Stimulated activated CD4-positive, alpha-beta T cell treated with anti-CD3 and anti-CD28 coated beads, Interleukin-2, amount 100 ng/mL, for 48 hours (primary cell): Measurements from ENCODE around the gene UMODL1.
A peak's percentile ranks its signal among the peaks of the same experiment; 100 is the strongest.

Source experiments
- DNase-seq, 2 donors: peaks; one replicate each; pipeline ENCODE4 v3.0.0-alpha.2; 2020

Gene UMODL1

DNA sequence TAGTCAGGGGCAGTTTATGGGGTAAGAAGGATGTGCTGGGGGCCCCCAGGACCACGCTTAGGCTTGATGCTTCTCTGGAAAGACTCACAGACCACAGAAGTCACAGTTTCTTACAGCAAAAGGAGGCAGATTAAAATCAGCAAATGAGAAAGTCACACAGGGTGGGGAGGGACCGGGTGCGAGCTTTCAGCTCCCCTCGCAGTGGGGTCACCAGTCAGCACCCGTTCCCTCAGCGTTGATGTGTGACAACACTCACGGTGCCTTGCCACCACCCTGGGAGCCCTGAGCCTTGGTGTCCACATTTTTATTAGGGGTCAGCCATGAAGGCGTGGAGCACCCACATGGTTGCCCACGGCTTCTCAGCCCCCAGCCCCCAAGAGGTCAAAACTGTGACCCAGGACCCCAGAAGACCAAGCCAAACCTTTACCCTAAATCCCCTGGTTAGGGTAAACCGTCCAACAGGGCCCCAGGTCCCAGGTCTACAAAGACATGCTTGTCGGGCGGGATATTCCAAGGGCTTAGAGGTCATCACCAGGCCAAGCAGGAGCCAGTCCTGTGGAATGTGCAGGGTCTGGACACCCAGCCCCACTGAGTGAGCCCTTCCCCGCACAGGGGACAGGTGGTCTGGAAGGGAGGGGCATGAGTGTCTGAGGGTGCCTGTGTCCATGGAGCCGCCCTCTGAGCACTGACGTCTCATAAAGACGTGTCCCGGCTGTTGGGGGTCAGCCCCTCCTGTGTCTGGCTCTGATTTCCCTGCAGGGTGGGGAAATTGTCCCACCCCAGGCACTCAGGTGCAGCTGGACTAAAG is 83.3 kb downstream of the UMODL1 start:
- no peak for DNase-seq

DNA sequence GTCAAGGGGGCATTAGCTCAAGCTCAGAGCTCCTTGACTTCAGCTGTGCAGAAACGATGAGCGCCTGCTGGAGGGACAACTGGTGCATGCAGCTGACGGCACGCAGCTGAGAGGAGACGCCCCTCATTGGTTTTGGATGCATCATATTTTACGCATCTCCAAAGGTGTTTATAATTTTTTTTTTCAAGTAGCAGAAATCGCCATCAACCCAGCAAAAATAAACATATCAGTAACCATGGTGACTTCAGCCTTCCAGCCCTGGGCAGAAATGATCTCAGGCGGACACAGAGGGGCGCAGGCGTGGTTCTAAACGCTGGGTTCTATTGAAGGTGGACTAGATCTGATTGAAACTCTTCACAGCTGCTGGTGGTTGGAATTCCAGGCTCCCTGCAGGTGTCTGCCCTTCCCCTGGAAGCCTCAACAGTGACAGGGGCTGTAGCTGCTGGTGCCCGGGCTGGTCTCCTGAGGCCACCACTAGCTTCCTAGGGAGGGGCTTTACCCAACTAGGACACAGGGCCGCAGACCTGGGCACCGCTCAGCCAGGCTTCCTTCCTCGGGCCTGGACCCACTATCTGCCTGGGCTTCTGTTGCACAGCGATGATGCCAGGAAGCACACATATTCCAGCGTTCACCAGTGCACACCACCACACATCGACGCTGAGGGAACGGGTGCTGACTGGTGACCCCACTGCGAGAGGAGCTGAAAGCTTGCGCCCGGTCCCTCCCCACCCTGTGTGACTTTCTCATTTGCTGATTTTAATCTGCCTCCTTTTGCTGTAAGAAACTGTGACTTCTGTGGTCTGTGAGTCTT is 84.1 kb downstream of the UMODL1 start:
- DNase-seq: no peak

DNA sequence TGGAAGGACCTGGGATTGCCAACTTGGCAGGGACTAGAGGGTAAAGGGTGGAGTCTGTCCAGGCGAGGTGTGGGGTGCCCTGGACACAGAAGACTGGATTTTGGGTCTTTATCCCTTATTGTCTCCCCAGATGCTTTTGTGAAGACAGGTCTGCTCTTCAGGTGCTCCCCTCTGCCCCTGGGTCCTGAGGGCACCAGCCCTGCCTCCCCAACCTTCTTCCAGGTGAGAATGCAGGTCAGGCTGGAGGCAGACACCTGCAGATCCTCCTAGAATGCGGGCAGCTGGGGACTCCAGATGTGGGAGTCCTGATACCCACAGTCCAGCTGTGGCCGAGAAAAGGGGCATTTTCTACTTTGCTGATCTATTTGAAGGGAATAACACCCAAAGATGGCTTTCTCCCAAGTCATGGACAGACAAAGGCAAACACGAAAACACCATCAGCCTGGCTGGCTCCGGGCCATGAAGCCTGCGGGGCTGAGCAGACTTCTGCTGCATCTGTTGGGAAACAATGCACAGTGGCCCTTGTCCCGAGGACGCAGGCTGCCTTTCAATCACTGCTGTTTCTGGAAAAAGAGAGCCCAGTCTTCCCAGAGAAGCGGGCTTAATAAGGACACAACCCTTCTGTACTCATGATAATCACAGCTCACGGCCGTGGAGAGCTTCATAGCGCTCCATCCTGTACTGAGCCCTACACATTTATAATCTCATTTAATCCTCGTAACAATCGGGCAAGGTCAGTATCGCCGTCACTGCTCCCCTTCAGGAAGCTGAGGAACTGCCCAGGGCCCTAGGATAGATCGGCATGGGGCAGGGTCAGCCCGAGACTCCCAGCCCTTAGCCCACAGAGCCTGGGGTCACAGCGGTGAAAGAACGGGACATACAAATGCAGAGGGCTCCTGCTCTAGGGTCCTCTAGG is 85.8 kb downstream of the UMODL1 start:
- no peak for DNase-seq

DNA sequence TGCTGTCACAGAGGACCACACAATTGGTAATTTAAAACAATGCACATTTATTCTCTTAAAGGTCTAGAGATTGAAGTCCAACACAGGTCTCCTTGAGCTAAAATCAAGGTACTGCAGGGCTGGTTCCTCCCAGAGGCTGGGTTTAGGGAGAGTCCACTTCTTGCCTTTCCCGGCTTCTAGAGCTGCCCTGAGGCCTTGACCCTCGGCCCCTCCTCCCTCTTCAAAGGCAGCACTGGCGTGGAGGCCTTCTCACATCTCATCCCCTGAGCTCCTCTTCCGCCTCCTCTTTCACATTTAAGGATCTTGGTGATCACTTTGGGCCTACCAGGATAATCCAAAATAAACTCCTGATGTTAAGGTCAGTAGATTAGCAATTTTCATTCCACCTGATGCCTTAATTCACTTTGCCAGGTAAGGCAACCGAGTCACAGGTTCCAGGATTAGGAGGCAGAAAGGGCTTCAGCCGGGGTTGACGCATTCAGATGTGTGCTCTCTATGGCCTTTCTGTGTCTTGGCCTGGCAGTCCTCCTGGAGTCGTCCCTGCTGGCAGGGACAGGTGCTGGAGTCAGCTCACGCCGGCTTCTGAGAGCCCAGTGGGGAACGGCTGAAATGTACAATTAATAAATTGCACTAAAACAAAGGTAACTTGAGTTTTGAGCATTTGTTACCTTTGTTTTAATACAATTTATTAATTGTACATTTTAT is 86.6 kb downstream of the UMODL1 start:
- DNase-seq: no peak

DNA sequence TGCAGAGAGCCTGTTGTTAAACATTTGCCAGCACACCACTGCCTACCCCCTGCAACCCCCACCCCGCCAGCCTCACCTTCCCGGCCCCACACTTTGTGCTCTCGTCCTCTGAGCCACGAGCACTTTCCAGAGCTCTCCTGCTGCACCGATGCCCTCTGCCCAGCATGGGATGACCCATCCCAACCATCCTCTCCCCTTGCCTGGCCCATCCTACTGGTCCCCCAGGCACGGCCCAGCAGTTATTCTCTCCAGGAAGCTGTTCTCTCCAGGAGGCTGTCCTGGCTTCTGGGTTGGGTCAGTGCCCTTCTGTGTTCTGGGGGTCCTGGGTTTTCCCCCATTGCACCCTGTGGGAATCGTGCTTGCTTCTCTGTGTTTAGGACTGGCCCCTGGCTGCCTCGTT is 87.7 kb downstream of the UMODL1 start:
- DNase-seq: no peak

DNA sequence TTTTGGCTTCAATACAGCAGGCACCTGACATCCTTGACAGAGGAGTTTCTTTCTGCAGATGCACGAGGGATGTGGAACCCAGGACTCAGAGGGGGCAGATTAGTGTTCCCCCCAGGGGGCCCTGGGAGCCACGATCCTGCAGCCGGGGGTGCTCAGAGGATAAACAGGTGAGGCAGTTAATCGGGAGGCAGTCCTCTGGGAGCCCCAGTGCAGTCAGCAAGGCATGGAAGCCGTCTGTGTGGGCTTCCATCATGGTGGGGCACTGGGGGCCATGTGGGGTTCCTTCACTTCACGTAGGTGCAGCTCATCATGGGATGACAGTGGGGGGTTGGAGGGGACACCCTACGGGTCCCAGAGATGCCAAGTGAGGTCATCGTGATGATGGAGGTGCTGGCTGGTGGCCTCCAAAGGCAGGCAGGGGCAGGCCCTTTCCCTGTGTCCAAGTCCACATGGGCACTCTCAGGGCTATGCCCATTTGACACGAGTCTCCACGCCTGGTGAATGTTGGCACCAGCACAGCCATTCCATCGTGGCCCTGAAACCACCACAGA is 88.5 kb downstream of the UMODL1 start:
- no peak for DNase-seq

DNA sequence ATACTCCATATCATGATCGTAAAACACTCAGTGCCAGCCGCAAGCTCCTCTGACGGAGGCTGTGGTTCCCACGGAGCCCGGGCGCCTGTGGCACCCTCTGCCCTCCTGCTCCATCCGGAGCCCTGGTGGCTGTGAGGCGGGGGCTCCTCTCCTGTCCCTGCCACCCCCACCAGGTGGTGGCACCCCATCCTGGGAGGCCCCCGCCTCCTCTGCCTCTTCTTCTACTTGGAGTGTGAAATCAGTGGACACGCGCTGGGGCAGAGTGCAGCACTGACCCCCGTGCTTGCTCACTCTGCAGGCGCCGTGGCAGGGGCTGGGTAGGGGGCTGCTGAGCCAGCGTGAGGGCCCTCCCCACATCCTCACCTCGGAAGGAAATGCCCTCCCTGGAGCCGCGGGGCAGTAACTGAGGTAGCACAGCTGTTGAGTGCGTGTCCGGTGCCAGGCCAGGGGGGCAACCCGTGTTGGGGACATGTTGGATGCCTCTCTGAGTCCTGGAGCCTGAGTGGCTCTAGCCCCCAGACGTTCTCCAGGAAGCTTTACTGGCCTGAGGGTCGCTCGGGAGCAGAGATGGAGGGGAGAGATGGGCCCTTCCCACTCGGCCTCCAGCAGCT is 89.1 kb downstream of the UMODL1 start:
- DNase-seq: no peak

DNA sequence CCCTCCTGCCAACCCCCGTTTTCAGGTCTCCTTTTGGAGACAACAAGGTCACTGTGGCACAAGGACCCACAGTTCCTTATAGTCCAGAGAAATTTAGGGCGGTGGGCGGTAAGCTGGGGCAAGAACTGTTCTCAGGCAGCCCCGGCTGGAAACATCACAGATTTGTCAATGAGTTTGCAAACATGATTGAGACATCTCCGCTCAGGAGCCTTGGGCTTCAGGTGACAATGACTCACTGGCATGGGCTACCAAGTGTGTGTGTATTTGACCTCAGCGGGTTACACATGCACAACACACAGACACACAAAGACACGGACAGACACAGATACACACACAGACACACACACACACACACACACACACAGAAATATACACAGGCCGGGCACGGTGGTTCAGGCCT is 89.6 kb downstream of the UMODL1 start:
- DNase-seq: no peak

DNA sequence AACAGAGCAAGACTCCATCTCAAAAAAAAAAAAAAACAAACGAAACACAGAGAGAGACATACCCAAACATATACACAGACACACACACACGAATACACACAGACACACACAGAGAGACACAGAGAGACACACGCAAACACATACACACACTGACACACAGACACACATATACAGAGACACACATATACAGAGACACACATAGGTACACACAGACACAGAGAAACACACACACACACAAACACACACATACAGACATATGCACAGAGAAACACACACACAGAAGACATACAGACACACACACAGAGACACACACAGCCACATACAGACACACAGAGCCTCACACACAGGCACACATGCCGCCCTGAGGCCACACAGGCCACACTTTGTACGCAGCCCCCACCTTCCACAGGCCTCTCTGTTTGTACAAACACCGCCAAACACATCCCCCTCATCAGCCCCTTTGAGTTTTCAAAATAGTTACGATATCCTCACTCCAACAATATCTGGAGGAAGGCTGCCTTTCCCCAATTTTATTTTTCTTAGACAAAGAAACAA is 90.4 kb downstream of the UMODL1 start:
- no peak for DNase-seq

DNA sequence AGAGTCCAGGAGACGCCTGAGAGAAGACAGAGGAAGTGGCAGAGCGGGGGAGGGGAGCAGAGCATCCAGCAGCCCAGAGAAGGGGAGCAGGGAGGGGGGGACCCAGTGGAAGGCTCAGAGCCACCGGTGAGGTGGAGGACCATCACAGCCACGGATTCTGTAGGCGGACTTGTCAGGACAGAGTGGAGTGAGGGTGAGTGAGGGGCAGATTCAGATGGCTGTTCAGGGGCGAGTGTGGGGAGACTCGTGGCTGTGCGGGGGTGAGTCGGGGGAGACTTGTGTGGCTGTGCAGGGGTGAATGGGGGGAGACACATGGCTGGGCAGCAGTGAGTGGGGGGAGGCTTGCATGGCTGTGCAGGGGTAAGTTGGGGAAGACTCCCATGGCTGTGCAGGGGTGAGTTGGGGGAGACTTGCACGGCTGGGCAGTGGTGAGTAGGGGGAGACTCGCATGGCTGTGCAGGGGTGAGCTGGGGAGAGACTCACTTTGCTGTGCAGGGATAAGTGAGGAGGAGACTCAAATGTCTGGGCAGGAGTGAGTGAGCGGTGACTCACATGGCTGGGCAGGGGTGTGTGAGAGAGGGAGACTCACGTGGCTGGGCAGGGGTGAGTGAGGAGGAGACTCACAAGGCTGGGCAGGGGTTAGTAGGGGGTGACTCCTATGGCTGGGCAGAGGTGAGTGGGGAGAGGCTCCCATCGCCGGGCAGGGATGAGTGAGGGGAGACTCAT is 91.0 kb downstream of the UMODL1 start:
- DNase-seq: no peak

DNA sequence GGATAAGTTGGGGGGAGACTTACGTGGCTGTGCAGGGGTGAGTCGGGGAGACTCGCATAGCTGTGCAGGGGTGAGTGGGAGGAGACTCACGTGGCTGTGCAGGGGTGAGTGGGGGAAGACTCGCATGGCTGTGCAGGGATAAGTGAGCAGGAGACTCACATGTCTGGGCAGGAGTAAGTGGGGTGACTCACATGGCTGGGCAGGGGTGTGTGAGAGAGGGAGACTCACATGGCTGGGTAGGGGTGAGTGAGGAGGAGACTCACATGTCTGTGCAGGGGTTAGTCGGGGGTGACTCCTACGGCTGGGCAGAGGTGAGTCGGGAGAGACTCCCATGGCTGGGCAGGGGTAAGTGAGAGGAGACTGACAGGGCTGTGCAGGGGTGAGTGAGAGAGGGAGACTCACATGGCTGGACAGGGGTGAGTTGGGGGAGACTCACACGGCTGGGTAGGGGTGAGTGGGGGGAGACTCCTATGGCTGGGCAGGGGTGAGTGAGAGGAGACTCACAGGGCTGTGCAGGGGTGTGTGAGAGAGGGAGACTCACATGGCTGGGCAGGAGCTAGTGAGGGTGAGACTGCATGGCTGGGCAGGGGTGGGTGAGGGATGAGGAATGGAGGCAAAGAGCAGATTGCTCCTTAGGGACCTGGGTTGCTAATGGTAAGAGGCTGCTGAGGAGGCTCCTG is 91.9 kb downstream of the UMODL1 start:
- DNase-seq: no peak

DNA sequence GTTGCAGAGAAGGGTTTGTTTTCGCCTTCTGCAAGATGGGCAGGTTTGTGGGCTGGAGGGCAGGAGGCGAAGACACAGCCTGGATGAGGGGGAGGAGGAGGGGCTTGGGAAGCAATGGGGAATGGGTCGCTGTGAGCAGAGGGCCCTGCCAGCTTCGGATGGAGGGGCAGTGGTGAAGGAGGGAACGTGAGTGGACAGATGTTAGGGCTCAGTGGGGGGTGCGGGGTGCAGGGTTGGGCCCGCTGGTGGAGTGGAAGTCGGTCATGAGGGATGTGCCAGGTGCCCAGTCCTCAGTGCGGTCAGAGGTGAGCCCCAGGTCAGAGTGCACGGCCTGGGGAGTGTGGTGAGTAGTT is 92.4 kb downstream of the UMODL1 start:
- DNase-seq: no peak

DNA sequence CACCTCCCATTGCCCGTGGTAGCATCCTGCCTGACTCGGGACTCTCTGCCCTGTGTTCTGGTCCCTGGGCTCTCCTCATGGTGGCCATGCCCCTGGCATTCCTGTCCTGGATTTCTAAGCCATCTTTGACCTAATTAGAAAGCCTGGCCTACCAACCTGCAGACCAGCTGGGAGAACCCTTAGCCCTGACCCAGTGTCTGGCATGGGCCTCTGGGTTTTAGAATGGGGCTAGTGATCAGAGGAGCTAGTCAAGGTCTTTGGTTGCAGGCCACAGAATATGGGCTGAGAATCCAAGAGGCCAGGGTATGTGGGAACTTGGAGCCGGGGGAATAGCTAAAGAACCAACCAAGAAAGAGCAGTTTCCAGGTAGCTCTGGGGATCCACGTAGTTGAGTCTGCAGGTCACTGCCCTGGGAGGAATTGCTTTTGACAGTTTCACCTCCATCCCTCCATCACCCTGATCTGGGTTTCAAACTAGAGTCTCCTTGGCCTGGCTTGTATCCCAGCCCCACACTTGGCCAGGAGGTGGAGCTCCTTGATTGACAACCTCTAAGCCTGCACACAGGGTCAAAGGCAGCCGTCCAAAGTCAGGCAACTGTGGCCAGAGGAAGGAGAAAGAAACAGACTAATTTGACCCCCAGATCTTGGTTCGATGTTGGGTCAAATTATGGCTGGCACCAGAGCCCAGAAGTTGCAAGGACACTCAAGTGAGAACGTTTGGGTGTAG is 93.1 kb downstream of the UMODL1 start:
- DNase-seq: peak; percentile 33 to 44

DNA sequence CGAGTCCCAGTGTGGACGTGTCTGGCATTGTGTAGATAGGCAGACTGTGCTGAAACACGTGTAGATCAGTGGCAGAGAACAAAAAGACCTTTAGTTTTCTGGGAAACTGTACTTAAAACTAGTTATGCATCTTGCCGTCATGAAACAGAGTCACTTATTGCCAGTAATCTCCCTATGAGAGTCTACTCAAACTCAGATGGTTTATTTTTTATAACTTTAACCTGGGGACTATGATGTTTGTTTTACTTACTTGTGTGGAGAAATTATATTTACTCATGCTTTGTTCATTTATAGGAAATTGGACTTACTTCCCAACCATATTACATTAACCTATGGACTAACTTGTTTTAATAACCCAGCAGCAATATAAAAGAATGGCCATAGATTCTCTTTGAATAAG is 93.7 kb downstream of the UMODL1 start:
- no peak for DNase-seq

DNA sequence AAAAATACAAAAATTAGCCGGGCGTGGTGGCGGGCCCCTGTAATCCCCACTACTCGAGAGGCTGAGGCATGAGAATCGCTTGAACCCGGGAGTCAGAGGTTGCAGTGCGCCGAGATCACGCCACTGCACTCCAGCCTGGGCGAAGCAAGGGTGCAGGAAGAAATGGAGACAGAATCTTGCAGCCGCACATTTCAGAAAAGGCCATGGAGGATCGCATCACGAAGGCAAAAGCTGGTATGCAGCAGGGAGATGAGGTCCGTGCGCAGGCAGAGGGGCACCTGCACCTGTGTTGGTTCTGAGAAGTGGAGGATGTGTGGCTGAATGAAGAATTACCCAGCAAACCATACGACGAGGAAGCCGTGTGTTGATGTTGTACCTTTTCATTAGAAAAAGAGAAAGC is 94.8 kb downstream of the UMODL1 start:
- DNase-seq: no peak

DNA sequence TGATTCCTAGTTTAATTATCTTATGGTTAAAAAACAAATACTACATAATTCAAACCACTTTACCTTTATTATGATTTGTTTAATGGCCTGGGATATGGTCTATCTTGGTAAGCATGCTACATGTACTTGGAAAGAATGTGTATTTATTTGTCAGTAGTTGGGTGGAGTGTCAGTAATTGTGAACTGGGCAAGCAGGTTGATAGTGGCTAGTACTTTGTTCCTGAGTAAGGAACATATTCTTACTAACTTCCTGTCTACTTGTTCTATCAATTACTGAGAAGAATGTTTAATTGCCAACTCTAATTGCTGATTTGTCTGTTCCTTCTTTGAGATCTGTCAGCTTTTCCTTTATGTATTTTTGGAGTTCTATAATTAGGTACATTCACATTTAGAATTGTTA is 98.6 kb downstream of the UMODL1 start:
- no peak for DNase-seq

DNA sequence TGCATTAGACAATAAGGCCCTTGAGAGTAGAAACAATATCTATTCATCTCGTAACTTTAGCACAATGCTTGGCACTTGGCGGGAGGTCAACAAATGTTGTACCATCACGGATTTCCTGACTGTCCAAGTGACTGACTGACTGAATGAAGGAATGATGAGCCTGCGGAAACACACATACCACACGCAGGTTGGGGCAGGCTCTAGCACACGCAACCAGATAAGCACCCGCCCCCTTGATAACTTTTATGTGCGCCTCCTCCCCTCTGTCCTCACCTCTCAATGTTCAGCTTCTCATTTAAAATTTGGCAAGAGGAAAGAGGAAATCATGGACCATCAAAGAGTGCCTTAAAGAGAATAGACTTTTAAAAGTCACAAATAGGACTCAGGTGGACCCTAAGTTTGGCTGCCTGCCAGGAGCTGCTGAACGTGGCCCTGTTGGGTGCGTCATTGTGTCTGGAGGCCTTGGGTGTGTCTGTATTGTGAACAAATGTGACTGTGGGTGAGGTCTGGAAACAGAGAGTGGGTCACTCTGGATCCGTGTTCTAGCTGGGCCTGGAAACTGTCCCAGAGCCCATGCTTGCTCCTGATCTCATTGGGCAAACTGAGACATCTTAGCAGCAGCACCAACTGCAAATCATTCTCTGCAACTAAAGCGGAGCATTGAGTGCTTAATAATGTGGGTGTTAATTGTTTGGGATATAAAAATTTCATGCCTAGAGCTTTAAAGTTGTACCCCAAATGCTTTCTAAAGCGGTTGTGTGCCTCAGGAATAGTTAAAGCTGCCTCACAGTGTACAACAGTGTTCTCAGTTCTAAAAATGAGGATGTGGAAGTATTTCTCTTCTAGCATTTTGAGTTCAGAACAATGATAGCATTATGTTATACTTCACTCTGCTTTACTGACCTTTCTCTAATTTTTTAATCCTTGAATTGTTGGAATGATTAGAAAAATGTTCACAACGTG is 100.3 kb downstream of the UMODL1 start:
- DNase-seq: no peak
